Measurements from ENCODE around the gene CYP17A1.

GRCh38 chr10:102808380-102808779 lies 28.8 kb downstream of the CYP17A1 start:
- no peak for TF ChIP-seq CTCF (IDR thresholded peaks at IDR 0.05)
- TF ChIP-seq POLR2A (IDR thresholded peaks at IDR 0.05): no peak

All from body of pancreas (tissue), 4 donors.